Measurements from ENCODE around the gene C1orf159. TPM values are rescaled to one million over a fixed set of nuclear protein-coding genes. Genes with fewer than 3 reads are reported as not detected.

C1orf159 gene
- total and polyA plus RNA-seq, 2 donors (not counting 1 experiment from before 2014, with no cell fraction given), result 23.0 to 25.6 TPM

DNA sequence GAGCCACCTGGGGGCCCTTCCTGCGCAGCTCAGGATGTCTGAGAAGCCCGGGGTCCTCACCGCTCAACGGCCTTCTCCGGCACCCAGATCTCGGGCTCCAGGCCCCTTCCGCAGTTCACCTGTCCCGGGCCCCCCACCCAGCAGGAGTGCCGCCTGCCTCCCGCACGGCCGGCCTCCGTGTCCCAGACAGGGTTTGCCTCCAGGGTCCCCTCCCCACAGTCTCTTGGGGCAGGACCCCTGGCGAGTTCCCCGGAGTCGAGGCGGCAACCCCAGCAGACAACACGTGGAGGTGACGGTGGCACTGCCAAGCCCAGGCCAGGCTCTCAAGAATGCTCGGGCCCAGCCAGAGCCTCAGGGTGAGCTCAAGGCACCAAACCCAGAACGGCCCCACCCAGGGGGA, 35.4 kb upstream of the C1orf159 start:
- no peak for DNase-seq
- intact Hi-C loops (cut with micrococcal nuclease), result no loop called here

DNA sequence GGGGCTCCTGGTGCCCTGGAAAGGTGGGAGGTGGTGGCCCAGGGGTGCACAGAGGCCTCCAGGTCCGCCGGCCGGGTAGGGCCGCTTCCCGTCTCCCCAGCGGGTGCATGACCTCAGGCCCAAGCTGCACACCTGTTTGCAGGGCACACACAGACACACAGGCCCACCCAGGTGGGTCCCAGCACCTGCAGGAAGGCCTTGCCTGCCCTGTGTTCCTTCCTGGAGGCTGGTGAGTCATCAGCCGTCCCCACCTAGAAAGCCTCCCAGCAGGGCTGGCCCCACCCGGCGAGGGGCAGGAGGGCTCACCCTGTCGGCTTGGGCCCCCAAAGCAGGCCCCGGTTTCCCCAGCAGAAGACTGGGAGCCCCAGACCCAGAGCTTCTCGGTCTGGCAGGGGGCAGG, 34.2 kb upstream of the C1orf159 start:
- peaks cover 2% of the 10 kb centered on the region for H3K4me1 Mint-ChIP-seq
- TF ChIP-seq, protein P1, sequence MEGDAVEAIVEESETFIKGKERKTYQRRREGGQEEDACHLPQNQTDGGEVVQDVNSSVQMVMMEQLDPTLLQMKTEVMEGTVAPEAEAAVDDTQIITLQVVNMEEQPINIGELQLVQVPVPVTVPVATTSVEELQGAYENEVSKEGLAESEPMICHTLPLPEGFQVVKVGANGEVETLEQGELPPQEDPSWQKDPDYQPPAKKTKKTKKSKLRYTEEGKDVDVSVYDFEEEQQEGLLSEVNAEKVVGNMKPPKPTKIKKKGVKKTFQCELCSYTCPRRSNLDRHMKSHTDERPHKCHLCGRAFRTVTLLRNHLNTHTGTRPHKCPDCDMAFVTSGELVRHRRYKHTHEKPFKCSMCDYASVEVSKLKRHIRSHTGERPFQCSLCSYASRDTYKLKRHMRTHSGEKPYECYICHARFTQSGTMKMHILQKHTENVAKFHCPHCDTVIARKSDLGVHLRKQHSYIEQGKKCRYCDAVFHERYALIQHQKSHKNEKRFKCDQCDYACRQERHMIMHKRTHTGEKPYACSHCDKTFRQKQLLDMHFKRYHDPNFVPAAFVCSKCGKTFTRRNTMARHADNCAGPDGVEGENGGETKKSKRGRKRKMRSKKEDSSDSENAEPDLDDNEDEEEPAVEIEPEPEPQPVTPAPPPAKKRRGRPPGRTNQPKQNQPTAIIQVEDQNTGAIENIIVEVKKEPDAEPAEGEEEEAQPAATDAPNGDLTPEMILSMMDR (IDR thresholded peaks at IDR 0.05), result no peak
- no peak for TF ChIP-seq EZH2 (IDR thresholded peaks at IDR 0.05; ENCODE audit: borderline replicate concordance, insufficient read depth, low read depth, low read length, poor library complexity, severe bottlenecking)
- H3K9me3 ChIP-seq (ENCODE audit: control extremely low read depth in 1 of 3, control insufficient read depth in 2 of 3, insufficient read depth in 1 of 3, low read length in 2 of 3), result peaks cover 0 to 21% (median 0%) of the 10 kb centered on the region in 3 donors
- intact Hi-C loops (cut with micrococcal nuclease), result no loop called here
- ATAC-seq (ENCODE audit: low read depth) (no peak), DNase-seq (no peak)
- no peaks in the 10 kb centered on the region for H3K27me3 ChIP-seq (replicated peaks in 1 of 4; ENCODE audit: control extremely low read depth in 1 of 4, control insufficient read depth in 3 of 4, insufficient read depth in 4 of 4, low read length in 3 of 4)
- no peak overlapping the region for H3K27ac Mint-ChIP-seq
- no peak overlapping the region for H3K4me3 ChIP-seq (ENCODE audit: control extremely low read depth in 1 of 5, extremely low read depth in 1 of 5, insufficient read depth in 1 of 5, low read depth in 2 of 5, low read length in 4 of 5)
- no peaks in the 10 kb centered on the region for H4K20me1 ChIP-seq (ENCODE audit: control insufficient read depth, insufficient read depth, low read length, poor library complexity, severe bottlenecking)
- H3K9ac ChIP-seq (ENCODE audit: low read length), result no peak overlapping the region
- no peak overlapping the region for H3K27ac ChIP-seq (ENCODE audit: low read length in 2 of 2)
- H3K79me2 ChIP-seq (ENCODE audit: control insufficient read depth, insufficient read depth, low read length), result no peaks in the 10 kb centered on the region
- H3K9me3 Mint-ChIP-seq (ENCODE audit: insufficient read depth), result peaks cover 6% of the 10 kb centered on the region
- ChIA-PET CTCF (interaction anchor here (0.9 kb wide), 1 partner anchor 28 kb away, joined by 3 read pairs; no protein-coding TSS in a partner anchor), POLR2A (no interaction called here)
- no peak overlapping the region for H3K4me2 ChIP-seq (replicated peaks; ENCODE audit: low read depth, low read length, poor library complexity, severe bottlenecking)
- H3K27me3 Mint-ChIP-seq, result no peaks in the 10 kb centered on the region
- H3K4me1 ChIP-seq (ENCODE audit: control insufficient read depth in 2 of 2, insufficient read depth in 2 of 2, low read length in 2 of 2), result peaks cover 5 to 9% of the 10 kb centered on the region in 2 donors
- 66% methylated on average over 12 of the region's 12 CpGs for WGBS (ENCODE audit: insufficient coverage)
- H2AFZ ChIP-seq (ENCODE audit: insufficient read depth, low read depth, low read length, poor library complexity, severe bottlenecking), result no peak overlapping the region
- H3K36me3 ChIP-seq (replicated peaks in 1 of 2; ENCODE audit: control extremely low read depth in 1 of 2, control insufficient read depth in 1 of 2, extremely low read depth in 1 of 2, insufficient read depth in 2 of 2, low read length in 1 of 2), result no peaks in the 10 kb centered on the region
- no peak overlapping the region for H3K4me3 Mint-ChIP-seq

More for the DNA sequence above, 35.4 kb upstream of the C1orf159 start:
- H3K27me3 ChIP-seq (replicated peaks in 1 of 4; ENCODE audit: control extremely low read depth in 1 of 4, control insufficient read depth in 3 of 4, insufficient read depth in 4 of 4, low read length in 3 of 4), result no peaks in the 10 kb centered on the region
- Mint-ChIP-seq H3K9me3 (ENCODE audit: insufficient read depth) (peaks cover 6% of the 10 kb centered on the region), H3K27ac (no peak overlapping the region), H3K4me3 (no peak overlapping the region), H3K4me1 (no peaks in the 10 kb centered on the region), H3K27me3 (no peaks in the 10 kb centered on the region)
- no peaks in the 10 kb centered on the region for H3K4me1 ChIP-seq (ENCODE audit: control insufficient read depth in 2 of 2, insufficient read depth in 2 of 2, low read length in 2 of 2)
- H3K79me2 ChIP-seq (ENCODE audit: control insufficient read depth, insufficient read depth, low read length), result no peaks in the 10 kb centered on the region
- ChIA-PET CTCF (no interaction called here), POLR2A (no interaction called here)
- H3K9ac ChIP-seq (ENCODE audit: low read length), result no peak overlapping the region
- no peaks in the 10 kb centered on the region for H4K20me1 ChIP-seq (ENCODE audit: control insufficient read depth, insufficient read depth, low read length, poor library complexity, severe bottlenecking)
- H3K27ac ChIP-seq (ENCODE audit: low read length in 2 of 2), result no peak overlapping the region
- WGBS (ENCODE audit: insufficient coverage), result 98% methylated on average over 21 of the region's 21 CpGs
- H2AFZ ChIP-seq (ENCODE audit: insufficient read depth, low read depth, low read length, poor library complexity, severe bottlenecking), result no peak overlapping the region
- TF ChIP-seq, protein P1 (IDR thresholded peaks at IDR 0.05), result no peak
- no peak for TF ChIP-seq EZH2 (IDR thresholded peaks at IDR 0.05; ENCODE audit: borderline replicate concordance, insufficient read depth, low read depth, low read length, poor library complexity, severe bottlenecking)
- H3K36me3 ChIP-seq (replicated peaks in 1 of 2; ENCODE audit: control extremely low read depth in 1 of 2, control insufficient read depth in 1 of 2, extremely low read depth in 1 of 2, insufficient read depth in 2 of 2, low read length in 1 of 2), result no peaks in the 10 kb centered on the region
- no peak overlapping the region for H3K4me2 ChIP-seq (replicated peaks; ENCODE audit: low read depth, low read length, poor library complexity, severe bottlenecking)
- no peak for ATAC-seq (ENCODE audit: low read depth)
- no peak overlapping the region for H3K4me3 ChIP-seq (ENCODE audit: control extremely low read depth in 1 of 5, extremely low read depth in 1 of 5, insufficient read depth in 1 of 5, low read depth in 2 of 5, low read length in 4 of 5)
- H3K9me3 ChIP-seq (ENCODE audit: control extremely low read depth in 1 of 3, control insufficient read depth in 2 of 3, insufficient read depth in 1 of 3, low read length in 2 of 3), result peaks cover 0 to 31% (median 0%) of the 10 kb centered on the region in 3 donors
